ENCODE results near the gene SNAP25. TPM values are rescaled to one million over a fixed set of nuclear protein-coding genes. Genes with fewer than 3 reads are reported as not detected.

SNAP25 gene
- total RNA-seq, 2 donors from 2014 or later, result 2.1 to 10.0 TPM

- no peaks in the 10 kb centered on the region for H3K36me3 ChIP-seq
- H3K4me1 ChIP-seq (replicated peaks), result no peaks in the 10 kb centered on the region
- 51% methylated on average over 4 of the region's 4 CpGs for WGBS
- intact Hi-C loops (cut with DNase I), result no loop called here
- DNase-seq (ENCODE audit: low spot score), result no peak
- no peaks in the 10 kb centered on the region for H3K9me3 ChIP-seq
- no peaks in the 10 kb centered on the region for H3K27me3 ChIP-seq (replicated peaks; ENCODE audit: insufficient read depth)
- TF ChIP-seq CTCF (IDR thresholded peaks at IDR 0.05) (no peak), POLR2A (IDR thresholded peaks at IDR 0.05) (no peak), POLR2AphosphoS5 (IDR thresholded peaks at IDR 0.05) (no peak)
- H3K4me3 ChIP-seq, result no peak overlapping the region
- H3K27ac ChIP-seq, result no peak overlapping the region
These were observed 110.2 kb downstream of the SNAP25 start for GRCh38 chr20:10328897-10329255.

GRCh38 chr20:10329387-10330005 is 110.9 kb downstream of the SNAP25 start:
- 78% methylated on average over 4 of the region's 4 CpGs for WGBS
- no peaks in the 10 kb centered on the region for H3K36me3 ChIP-seq
- intact Hi-C loops (cut with DNase I), result no loop called here
- TF ChIP-seq POLR2AphosphoS5 (IDR thresholded peaks at IDR 0.05), result no peak
- TF ChIP-seq POLR2A (IDR thresholded peaks at IDR 0.05), result no peak
- no peak for TF ChIP-seq CTCF (IDR thresholded peaks at IDR 0.05)
- no peaks in the 10 kb centered on the region for H3K4me1 ChIP-seq (replicated peaks)
- no peaks in the 10 kb centered on the region for H3K9me3 ChIP-seq
- no peak overlapping the region for H3K27ac ChIP-seq
- no peak overlapping the region for H3K4me3 ChIP-seq
- no peak for DNase-seq (ENCODE audit: low spot score)
- H3K27me3 ChIP-seq (replicated peaks; ENCODE audit: insufficient read depth), result no peaks in the 10 kb centered on the region

- TF ChIP-seq CTCF (IDR thresholded peaks at IDR 0.05) (no peak), POLR2AphosphoS5 (IDR thresholded peaks at IDR 0.05) (no peak), POLR2A (IDR thresholded peaks at IDR 0.05) (no peak)
- no peaks in the 10 kb centered on the region for H3K9me3 ChIP-seq
- H3K36me3 ChIP-seq, result no peaks in the 10 kb centered on the region
- intact Hi-C loops (cut with DNase I), result no loop called here
- 76% methylated on average over 4 of the region's 4 CpGs for WGBS
- H3K4me3 ChIP-seq, result no peak overlapping the region
- no peak overlapping the region for H3K27ac ChIP-seq
- H3K4me1 ChIP-seq (replicated peaks), result no peaks in the 10 kb centered on the region
- no peaks in the 10 kb centered on the region for H3K27me3 ChIP-seq (replicated peaks; ENCODE audit: insufficient read depth)
- DNase-seq (ENCODE audit: low spot score), result no peak
These were observed 111.4 kb downstream of the SNAP25 start for GRCh38 chr20:10330071-10330470.

- H3K27ac ChIP-seq, result no peak overlapping the region
- intact Hi-C loops (cut with DNase I), result no loop called here
These were observed 114.2 kb downstream of the SNAP25 start for GRCh38 chr20:10332656-10333415.

More at GRCh38 chr20:10332656-10333415, 114.2 kb downstream of the SNAP25 start:
- no peaks in the 10 kb centered on the region for H3K4me1 ChIP-seq (replicated peaks)
- no peaks in the 10 kb centered on the region for H3K9me3 ChIP-seq
- 44% methylated on average over 4 of the region's 4 CpGs for WGBS
- no peak overlapping the region for H3K4me3 ChIP-seq
- H3K36me3 ChIP-seq, result no peaks in the 10 kb centered on the region
- TF ChIP-seq POLR2A (IDR thresholded peaks at IDR 0.05), result no peak
- no peak for TF ChIP-seq POLR2AphosphoS5 (IDR thresholded peaks at IDR 0.05)
- no peak for TF ChIP-seq CTCF (IDR thresholded peaks at IDR 0.05)
- no peak for DNase-seq (ENCODE audit: low spot score)
- H3K27me3 ChIP-seq (replicated peaks; ENCODE audit: insufficient read depth), result no peaks in the 10 kb centered on the region
